Measurements from ENCODE around the gene ALDH3A1.

Gene ALDH3A1

DNA sequence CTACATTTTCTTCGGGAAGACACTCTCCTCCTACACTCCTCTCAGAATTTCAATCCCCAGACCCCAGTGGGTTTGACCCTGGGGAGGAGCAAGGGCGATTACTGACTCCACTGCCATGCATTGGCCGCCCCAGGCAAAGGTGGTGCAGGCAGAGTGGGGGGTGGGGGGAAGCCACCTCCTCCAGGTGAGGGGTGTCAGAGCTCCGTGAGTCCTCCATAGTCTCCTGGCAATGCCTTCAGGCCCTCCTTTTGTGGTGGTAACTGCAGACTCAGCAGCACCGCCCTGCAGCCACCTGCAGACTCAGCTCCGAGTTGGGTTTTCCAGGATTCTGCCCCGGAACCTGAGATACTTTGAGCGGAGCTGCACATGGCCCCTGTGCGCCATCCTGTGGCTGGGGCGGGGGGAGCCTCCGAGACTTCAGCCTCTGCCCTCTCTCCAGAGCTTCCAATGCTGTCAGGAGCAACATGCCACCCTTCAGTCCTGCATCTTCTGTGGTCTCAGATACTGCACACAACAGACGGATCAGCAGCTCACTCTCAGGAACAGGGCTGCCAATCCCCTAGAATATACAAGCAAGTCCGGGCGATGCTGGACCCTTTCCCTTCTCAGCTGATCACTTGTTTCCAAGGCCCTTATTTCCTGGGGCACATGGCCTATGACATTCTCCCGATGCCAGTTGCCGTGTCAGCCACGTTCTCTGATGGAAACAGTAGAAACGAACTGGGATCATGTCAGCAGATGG lies 29.3 kb downstream of the ALDH3A1 start:
- no peak for DNase-seq

DNA sequence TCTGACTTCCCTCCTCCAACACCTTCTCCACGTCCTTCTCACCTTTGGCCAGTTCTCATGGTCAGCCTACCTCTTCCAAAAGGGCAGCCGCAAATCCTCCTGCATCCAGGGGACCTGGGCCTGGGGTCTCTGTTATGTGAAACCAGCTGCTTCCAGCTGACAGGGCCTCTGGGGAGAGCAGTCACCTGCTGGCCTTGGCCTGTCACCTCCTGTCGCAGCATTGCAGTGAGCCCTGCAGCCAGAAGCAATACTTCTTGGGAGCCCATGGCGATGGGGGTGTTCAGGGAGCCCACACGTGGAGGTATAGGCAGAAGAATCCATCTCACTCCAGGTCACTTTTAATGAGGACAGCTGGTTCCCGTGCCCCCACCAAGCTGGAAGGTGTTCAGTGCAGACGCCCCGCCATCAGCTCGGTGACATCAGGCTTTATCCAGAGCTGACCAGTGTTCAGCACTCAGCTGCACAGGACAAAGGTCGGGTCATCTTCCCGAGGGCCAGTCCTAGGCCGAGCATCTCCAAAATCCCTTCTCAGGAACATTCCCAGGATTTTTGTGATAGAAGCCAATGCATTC lies 30.0 kb downstream of the ALDH3A1 start:
- DNase-seq: no peak

- DNase-seq: no peak
These were observed 30.6 kb downstream of the ALDH3A1 start for GRCh38 chr17:19717411-19717908.

DNA sequence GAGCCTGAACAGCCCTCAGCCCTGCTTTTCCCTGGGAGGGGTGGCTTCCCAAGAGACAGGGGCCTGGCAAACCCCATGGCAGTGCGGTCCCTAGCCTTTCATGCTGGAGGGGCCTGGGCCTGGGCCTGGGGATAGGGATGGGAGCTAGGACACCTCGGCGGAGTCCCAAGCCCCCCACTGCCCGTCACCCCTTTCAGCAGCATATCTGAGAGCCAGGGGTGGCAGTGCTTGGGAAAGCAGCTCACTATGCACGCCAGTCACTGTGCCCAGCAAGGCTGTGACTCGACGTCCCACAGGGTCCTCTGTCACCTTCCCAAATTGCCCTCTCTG lies 31.1 kb downstream of the ALDH3A1 start:
- no peak for DNase-seq

DNA sequence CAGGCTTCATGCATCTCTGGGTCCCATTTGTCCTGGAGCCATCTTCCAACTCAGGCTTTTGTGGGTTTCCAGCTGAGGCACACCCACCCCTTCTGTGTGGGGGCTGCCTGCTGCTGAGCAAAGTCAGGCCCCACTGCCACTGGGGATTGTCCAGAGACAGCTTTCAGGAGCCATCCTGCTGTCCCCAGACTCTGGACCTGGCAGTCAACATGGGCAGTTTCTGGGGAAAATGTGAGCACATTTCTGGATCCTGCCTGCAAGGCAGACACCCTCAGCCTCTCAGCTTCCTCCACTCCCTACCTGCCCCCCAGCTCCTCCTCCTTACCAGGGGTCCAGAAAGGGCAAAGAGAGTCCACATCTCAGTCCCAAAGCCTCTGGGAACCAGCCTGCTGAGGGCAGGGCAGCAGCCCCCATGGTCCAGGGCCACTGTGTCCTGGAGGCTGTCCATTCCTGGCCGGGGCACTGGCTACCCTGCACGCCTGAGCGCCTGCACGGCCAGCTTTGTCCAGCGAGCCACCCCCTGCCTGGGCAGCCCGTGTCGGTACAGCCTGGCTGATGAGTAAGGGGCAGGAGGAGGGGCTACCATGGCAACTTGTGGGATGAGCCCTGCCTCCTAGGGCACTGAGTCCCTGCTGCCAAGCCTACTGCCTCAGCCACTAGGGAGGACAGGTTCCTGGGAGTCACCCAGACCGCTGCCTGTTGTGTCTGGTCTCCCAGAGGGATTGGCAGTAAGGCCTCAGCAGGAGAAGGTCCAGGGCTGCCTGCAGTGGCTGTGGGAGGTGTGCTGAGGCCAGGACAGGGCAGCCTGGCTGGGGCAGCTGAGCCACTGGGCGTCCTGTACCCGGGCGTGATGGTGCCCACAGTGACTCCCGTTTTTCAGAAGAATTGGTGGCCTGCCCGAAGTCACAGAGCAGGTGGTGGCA lies 31.7 kb downstream of the ALDH3A1 start, which contains the start of gene SLC47A2:
Gene SLC47A2 (minus strand): TSS at position 477 of the 923 bp plus-strand sequence. CDS start 29 bp downstream, at position 448.
- DNase-seq: no peak

- DNase-seq: no peak
These were observed 33.3 kb downstream of the ALDH3A1 start for GRCh38 chr17:19714542-19715411.

GRCh38 chr17:19713901-19714361 lies 34.2 kb downstream of the ALDH3A1 start:
- no peak for DNase-seq

DNA sequence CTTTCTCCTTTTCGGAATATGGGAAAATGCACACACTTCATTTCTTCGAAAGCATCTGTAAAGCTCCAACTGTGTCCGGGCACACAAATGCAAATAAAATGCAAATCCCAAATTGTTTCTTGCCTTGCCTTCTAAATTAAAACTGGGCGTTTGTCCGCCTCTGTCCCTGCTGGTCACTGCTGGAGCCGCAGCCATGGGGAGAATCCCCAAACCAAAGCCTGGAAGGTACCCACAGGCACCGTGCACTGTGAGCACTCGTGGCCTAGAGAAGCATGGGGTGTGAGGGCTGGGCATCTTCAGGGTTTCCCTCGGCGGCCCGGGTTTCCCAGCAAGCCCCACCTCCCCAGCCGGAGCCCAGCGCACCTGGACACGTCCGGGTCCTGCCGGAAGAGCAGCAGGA lies 34.6 kb downstream of the ALDH3A1 start:
- DNase-seq: no peak

DNA sequence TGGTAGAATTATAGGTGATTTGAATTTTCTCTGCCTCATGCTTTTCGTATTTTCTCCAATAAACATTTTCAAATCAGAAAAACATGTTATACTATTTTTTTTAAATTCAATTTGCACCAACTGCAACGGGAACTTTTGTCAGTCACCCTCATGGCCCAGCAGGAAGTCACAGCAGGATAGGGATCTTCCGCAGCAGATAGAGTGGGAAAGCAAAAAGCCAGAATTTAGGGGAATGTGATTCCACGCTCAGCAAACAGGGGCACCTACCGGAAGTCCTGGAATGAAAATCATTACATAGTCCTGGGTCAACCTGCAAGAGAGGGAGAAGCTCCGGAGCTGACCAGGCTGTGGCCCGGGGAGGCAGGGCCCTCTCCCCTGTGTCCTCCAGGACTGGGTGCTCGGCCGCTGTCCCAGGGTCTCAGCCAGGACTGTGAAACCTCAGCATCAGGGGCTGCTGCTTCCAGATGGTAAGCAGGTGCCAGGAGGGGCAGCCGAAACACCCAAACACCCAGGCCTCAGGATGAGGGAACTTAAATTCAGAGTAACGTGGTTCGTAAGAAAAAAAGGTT lies 35.6 kb downstream of the ALDH3A1 start:
- no peak for DNase-seq

DNA sequence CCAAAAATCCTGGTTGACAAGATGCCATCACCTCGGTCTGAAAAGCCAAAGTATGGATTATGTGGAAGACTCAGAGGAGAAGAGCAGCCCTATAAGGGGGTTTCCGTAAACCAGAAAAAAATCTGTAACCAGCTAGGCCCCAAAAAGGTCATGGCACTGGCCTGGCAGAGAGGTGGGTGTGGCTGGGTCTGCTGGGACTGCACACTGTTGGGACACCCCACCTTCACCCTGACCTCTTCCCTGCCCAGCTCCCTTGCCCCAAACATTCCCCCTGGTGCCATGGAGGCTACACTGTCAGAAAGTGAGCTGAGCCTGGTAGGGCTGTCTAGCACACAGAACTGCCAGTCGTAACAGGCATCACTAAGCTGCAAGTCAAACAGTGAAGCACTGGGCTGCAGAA lies 38.3 kb downstream of the ALDH3A1 start:
- no peak for DNase-seq

- DNase-seq: no peak
These were observed 39.5 kb downstream of the ALDH3A1 start for GRCh38 chr17:19708431-19709175.

GRCh38 chr17:19707728-19708221 lies 40.3 kb downstream of the ALDH3A1 start:
- DNase-seq: no peak

DNA sequence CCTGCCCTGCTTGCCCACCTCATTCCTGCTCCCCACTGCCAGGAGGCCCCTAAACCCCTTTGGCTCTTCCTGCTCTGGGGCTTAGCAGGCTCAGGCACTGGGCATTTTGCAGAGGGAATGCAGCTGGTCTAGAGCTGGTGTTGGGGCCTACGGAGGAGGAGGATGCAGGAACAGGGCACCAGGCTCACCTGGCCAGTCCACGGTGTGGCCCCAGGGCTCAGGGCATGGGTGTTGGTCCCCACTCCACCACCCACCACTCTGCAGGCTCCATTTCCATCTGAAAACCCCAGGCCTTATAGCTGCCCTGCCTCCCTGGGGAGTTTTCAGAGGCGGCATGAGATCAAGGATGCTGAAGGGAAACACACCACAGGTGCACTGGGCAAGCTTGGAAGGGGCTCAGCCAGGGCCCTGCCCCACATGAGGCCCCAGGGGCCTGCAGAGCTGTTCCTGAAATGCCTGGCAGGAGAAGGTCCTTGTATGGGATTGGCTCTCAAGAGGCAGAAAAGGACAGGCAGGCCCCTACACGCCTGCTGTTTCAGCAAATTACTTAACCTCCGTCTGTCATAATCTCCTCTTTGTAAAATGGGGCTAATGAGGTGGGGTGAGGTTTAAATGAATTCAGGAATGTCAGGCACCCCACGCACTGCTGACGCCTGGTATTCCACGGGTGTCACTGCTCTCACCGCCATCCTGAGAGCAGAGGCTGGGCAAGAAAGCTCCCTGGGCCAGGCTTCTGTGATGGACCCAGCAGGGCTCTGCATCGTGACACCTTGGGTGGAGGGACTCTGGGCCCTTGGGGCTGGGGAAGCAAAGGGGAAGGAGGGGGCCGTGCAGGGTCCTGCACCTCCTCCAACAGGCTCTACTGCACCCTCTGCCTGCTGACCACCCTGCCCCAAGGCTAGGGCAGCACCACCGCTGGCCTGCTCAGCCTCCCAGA lies 41.0 kb downstream of the ALDH3A1 start:
- no peak for DNase-seq

DNA sequence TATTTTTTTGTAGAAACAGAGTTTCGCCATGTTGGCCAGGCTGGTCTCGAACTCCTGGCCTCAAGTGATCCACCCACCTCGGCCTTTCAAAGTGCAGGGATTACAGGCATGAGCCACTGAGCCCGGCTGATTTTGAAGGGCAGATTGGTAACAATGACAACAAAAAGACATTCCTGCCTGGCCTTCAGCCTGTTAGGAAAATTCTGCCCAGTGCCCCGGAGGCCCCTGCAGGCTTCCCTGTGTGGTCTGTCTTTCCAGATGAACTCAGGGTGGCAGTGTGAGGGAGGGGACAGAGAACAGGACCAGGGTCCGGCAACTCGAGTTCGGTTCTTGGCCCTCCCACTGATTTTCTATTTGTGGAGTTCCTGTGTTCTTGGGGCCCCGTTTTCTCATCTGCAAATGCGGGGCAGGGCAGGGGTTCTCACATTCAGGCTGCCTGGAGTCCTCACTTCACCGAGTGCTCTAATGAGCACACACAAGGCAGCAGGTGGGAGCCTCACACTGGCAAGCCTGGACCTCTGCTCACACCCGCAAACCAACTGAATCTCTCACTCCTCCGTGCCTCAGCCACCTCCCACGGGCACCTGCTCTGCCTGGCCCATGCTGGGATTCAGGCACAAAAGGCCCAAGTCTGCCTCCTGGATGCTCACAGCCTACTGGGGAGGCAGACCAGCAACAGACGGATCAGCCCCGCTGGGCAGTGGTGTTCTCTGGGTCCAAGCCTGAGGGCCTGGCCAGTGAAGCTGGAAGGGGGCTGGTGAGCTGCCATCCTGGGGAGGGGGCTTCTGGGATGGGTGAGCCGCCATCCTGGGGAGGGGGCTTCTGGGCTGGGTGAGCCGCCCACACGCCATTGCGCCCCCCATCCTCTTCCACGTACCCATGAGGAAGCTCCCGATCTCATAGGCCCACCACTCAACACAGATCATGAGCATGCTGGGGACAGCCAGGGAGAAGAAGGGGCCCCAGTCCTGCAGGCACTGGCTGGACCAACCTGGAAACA lies 42.0 kb downstream of the ALDH3A1 start:
- no peak for DNase-seq

DNA sequence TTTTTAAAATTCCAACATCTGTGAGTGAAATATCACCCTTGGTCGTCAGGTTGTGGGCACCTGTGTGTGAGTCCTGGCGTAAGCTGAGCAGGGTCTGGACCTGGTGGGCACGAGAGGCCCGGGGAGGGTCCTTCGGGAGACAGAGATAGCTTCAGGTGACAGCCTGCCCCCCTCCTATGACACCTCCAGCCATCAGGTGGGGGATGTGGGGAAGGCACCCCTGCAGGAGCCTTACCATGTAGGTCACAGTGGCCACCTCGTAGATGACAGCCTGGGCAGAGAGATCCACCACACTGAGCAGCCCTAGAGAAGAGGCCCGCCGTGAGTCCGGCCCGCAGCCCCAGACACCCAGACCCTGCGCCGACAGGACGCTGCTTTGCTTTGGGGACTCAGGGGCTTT lies 42.9 kb downstream of the ALDH3A1 start:
- no peak for DNase-seq

DNA sequence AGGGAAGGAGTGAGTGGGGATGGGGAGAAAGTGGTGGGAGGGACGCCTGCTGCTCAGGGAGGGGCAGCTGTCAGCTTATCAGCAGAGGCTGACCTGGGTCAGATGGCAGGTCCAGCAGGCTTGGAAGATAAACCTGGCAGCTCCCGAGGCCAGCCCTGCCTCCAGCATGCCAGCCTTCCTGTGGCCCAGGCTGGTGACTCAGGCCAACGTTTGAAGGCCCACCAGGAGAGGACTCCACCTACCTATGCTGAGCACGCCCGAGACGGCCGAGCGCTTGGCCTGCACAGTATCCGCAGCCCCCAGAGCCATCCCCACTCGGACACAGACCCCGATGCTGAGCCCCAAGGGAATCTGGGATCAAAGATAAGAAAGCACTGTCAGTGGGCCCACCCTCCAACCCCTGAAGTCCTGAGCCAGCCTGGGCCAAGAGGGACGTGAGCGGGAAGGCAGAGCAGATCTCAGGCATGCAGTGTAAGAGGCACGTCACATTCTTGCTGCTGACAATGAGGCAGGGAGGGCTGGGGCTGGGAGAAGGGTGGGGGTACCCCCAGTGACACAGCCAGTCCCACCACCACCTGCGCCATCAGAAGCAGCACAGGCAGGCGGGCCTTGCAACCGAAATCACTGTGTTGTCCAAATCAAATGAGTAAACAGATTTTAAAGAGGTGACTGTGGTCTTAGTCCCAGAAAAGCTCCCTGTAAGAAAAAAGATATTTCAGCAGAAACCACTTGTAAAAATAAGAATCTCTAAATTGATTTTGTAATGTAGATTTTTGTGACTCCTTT lies 44.1 kb downstream of the ALDH3A1 start:
- no peak for DNase-seq

- no peak for DNase-seq
These were observed 44.8 kb downstream of the ALDH3A1 start for GRCh38 chr17:19703106-19703827.
